GM12878 (cell line): ENCODE results near the gene ITGA3. TPM values are rescaled to one million over a fixed set of nuclear protein-coding genes. Genes with fewer than 3 reads are reported as not detected.

Experiments
- ATAC-seq: fragments of 200-7000 bp; cut with Tn5 transposase; 3 replicates; pipeline ENCODE4 v1.9.1; 2020; ENCODE audit warnings: mild to moderate bottlenecking, moderate library complexity
- BruUV-seq: library from RNA; stranded (reverse); fragments of 400-500 nt; replicated peaks from 2 replicates; lab custom pipeline; 2021; lab: Mats Ljungman, UMichigan
- CTCF ChIA-PET: fragments of 300-600 bp; sonication (Branson Sonifier 250); formaldehyde crosslinking; extraction: SDS; loops from one replicate; lab custom pipeline; 2021; ENCODE audit warnings: inconsistent platforms; lab: Yijun Ruan, JAX
- POLR2A ChIA-PET: fragments of 350-600 bp; formaldehyde crosslinking; extraction: SDS; loops from one replicate; lab custom pipeline; 2021; ENCODE audit warnings: inconsistent platforms; lab: Charles Lee
- RAD21 ChIA-PET: fragments of 300-600 bp; sonication (Branson Sonifier 250); formaldehyde crosslinking; loops from one replicate; lab custom pipeline; 2023; ENCODE audit warnings: antibody characterized with exemption; ENCODE audit not compliant: unreplicated experiment; lab: Charles Lee
- SMC1A ChIA-PET: fragments of 300-600 bp; sonication (Branson Sonifier 250); formaldehyde crosslinking; loops from one replicate; lab custom pipeline; 2023; ENCODE audit not compliant: unreplicated experiment, uncharacterized antibody; lab: Charles Lee
- DNase-seq: peaks from one replicate; pipeline ENCODE4 v3.0.0-alpha.2; 2011; ENCODE audit warnings: low read depth, low spot score
- FAIRE-seq: peaks from 3 replicates; lab custom pipeline; 2011; peaks lifted over from hg19 to GRCh38; lab: Jason Lieb, UNC
- H2AFZ ChIP-seq: 2 replicates; pipeline ENCODE4 v1.6.0; 2011; ENCODE audit warnings: low read depth, low read length, control low read depth; ENCODE audit not compliant: control insufficient read depth
- H3K27ac ChIP-seq: 2 replicates; pipeline ENCODE4 v1.5.1; 2011; ENCODE audit warnings: control low read depth; ENCODE audit not compliant: control insufficient read depth, insufficient read depth
- H3K27me3 ChIP-seq, 2 experiments: replicated peaks in 1 of 2; 2 replicates each; pipeline versions ENCODE4 v1.6.0 to v1.6.1; 2011; ENCODE audit warnings: low read length in 1 of 2; ENCODE audit not compliant: control insufficient read depth in 2 of 2, insufficient read depth in 2 of 2
- H3K36me3 ChIP-seq, 2 experiments: 2 replicates each; pipeline ENCODE4 v1.5.1; 2011; ENCODE audit warnings: low read length in 1 of 2; ENCODE audit not compliant: control insufficient read depth in 2 of 2, insufficient read depth in 2 of 2
- H3K4me1 ChIP-seq: 2 replicates; pipeline ENCODE4 v1.6.1; 2011; ENCODE audit warnings: mild to moderate bottlenecking, low read length, moderate library complexity, mixed read lengths; ENCODE audit not compliant: control insufficient read depth, insufficient read depth
- H3K4me2 ChIP-seq: 2 replicates; pipeline ENCODE4 v1.6.0; 2011; ENCODE audit warnings: control low read depth; ENCODE audit not compliant: control insufficient read depth, insufficient read depth
- H3K4me3 ChIP-seq: fragments of 200-600 bp; sonication (generic); 2 replicates; pipeline ENCODE4 v1.5.1; 2016
- H3K79me2 ChIP-seq: 2 replicates; pipeline ENCODE4 v1.6.0; 2011; ENCODE audit warnings: low read length; ENCODE audit not compliant: control insufficient read depth, insufficient read depth
- H3K9ac ChIP-seq: 2 replicates; pipeline ENCODE4 v1.8.0; 2011; ENCODE audit warnings: low read length, control low read depth, mixed read lengths; ENCODE audit not compliant: control insufficient read depth, insufficient read depth
- H3K9me3 ChIP-seq: replicated peaks from 3 replicates; pipeline ENCODE4 v1.5.1; 2011; ENCODE audit warnings: mild to moderate bottlenecking, low read length; ENCODE audit not compliant: control insufficient read depth, insufficient read depth
- H4K20me1 ChIP-seq: 2 replicates; pipeline ENCODE4 v1.6.0; 2011; ENCODE audit not compliant: control insufficient read depth, insufficient read depth
- BACH1 ChIP-seq: fragments of 450-650 bp; IDR thresholded peaks from 2 replicates; pipeline ENCODE4 v1.6.1; 2017; ENCODE audit warnings: mild to moderate bottlenecking, borderline replicate concordance
- HDAC6 ChIP-seq: fragments of 200-600 bp; sonication (generic); IDR thresholded peaks from one replicate; pipeline ENCODE4 v1.8.0; 2017; ENCODE audit warnings: antibody characterized with exemption; ENCODE audit not compliant: unreplicated experiment
- IKZF1 ChIP-seq: fragments of 450-650 bp; conservative IDR thresholded peaks from 2 replicates; pipeline ENCODE4 v1.6.1; 2017; ENCODE audit warnings: antibody characterized with exemption, mild to moderate bottlenecking
- POLR2AphosphoS5 ChIP-seq: IDR thresholded peaks from 2 replicates; pipeline ENCODE4 v1.6.1; 2011; ENCODE audit warnings: mild to moderate bottlenecking, low read length, inconsistent platforms
- RCOR1 ChIP-seq: conservative IDR thresholded peaks from 2 replicates; pipeline ENCODE4 v1.6.1; 2012; ENCODE audit warnings: low read depth, low read length, improper control_type of control experiment
- RUNX3 ChIP-seq: IDR thresholded peaks from 2 replicates; pipeline ENCODE4 v1.6.1; 2012; ENCODE audit warnings: low read length, inconsistent platforms
- STAT3 ChIP-seq: IDR thresholded peaks from 2 replicates; pipeline ENCODE4 v1.6.1; 2011; ENCODE audit warnings: low read depth, low read length, improper control_type of control experiment
- WGBS: methylation state at CpG from one replicate; pipeline ENCODE4 v1.1.6; 2016; ENCODE audit warnings: low lambda C conversion rate; ENCODE audit not compliant: insufficient replicate concordance, insufficient coverage; ENCODE audit errors: missing lambda C conversion rate; 5-methylcytosine and 5-hydroxymethylcytosine counted together
- in situ Hi-C: fragments of 300-500 bp; cut with MboI; formaldehyde crosslinking; loops from 9 replicates; pipeline ENCODE4 v1.14.3; 2018; ENCODE audit warnings: mixed read lengths
- intact Hi-C: fragments of 100-400 bp; cut with micrococcal nuclease; formaldehyde crosslinking; loops from one replicate; pipeline ENCODE4 v1.14.2; 2022; ENCODE audit not compliant: unreplicated experiment
- polyA plus RNA-seq, 11 experiments: library from polyadenylated mRNA; depleted of rRNA in 4 of 11; unstranded in 6 of 11; stranded (reverse) in 5 of 11; fragments of >200 nt; fragmentation: Nextera tagmentation in 4 of 11; fragmentation: Illumina TruSeq in 1 of 11; extraction: Ambion mirVana in 4 of 11; extraction: Trizol in 1 of 11; gene quantifications; 1 replicate in 1 of 11; 2 replicates in 10 of 11; pipeline versions ENCODE4 v1.2.1 to v1.2.3, GENCODE V29; 2011 to 2016; ENCODE audit warnings: inconsistent platforms in 2 of 11, missing spikeins in 2 of 11, low read depth in 1 of 11
- total RNA-seq, 4 experiments: library from RNA; depleted of rRNA in 3 of 4; stranded (reverse); fragments of >200 nt in 3 of 4; fragmentation: Illumina TruSeq in 1 of 4; extraction: Trizol in 1 of 4; gene quantifications; 2 replicates each; pipeline versions ENCODE4 v1.2.1 to v1.2.3, GENCODE V29; 2013 to 2021
- TF ChIP-seq, protein P1 (sequence below), 3 experiments: IDR thresholded peaks in 2 of 3; conservative IDR thresholded peaks in 1 of 3; 2 replicates each; pipeline ENCODE4 v1.5.1; 2011; ENCODE audit warnings: low read depth in 3 of 3, low read length in 3 of 3, mild to moderate bottlenecking in 3 of 3, control low read depth in 2 of 3, moderate library complexity in 2 of 3, inconsistent platforms in 1 of 3, mixed read lengths in 1 of 3; ENCODE audit not compliant: control insufficient read depth in 2 of 3, insufficient read depth in 1 of 3; ENCODE audit errors: extremely low read depth in 1 of 3
- TF ChIP-seq, protein P2 (sequence below): IDR thresholded peaks from 2 replicates; pipeline ENCODE4 v1.6.1; 2012; ENCODE audit warnings: mild to moderate bottlenecking, low read depth, low read length
- TF ChIP-seq, protein P3 (sequence below): IDR thresholded peaks from 2 replicates; pipeline ENCODE4 v1.6.1; 2012; ENCODE audit warnings: low read depth, low read length, improper control_type of control experiment
- TF ChIP-seq, protein P4 (sequence below): fragments of 450-650 bp; IDR thresholded peaks from 2 replicates; pipeline ENCODE4 v1.6.1; 2016; ENCODE audit warnings: mild to moderate bottlenecking

The ITGA3 gene
- total and polyA plus RNA-seq, 10 of the 15 experiments (the other 5 are each of a cell fraction or from before 2014, with no cell fraction given), result 0.29 to 13.4 (median 6.6) TPM

DNA sequence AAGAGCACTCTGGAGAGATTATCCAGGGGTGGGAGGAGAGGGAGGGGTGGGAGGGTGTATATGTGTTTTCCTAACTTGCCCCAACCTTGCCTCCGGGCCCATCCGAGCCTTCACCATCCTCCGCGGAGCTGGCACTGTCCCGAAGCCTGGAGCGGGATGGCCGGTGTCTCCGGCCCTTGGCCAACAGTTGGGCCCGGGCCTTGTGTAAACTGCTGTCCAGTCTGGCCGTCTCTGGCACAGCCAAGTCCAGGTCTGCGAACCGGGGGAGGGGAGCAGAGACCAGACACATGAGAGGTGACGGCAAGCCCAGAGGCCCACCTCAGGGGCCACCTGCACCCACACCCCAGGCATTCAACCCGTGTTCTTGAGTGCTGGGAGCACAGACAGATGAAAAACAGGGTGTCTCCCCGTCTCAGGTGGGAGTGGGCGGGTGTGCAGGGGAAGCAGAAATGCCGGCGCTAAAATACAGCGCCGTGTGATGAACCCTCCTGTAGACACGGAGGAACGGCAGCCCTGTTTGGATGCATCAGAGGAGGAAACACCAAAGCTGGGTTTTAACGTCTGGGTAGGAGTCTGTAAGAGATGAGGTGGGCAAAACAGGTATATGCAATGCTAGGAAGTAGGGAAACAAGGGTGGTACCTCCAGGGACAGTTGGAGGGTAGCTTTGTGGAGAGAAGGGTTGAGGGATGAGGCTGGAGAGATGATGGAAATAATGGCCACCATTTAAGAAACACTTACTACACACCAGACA, 62.3 kb downstream of the ITGA3 start:
- Histone ChIP-seq H4K20me1 (no peaks in the 10 kb centered on the region), H3K36me3 (no peaks in the 10 kb centered on the region), H3K4me3 (no peak overlapping the region), H3K9me3 (no peaks in the 10 kb centered on the region), H3K79me2 (no peaks in the 10 kb centered on the region), H3K9ac (no peak overlapping the region), H2AFZ (no peak overlapping the region), H3K27me3 (peaks cover 6 to 7% of the 10 kb centered on the region in 2 experiments; a peak in 3 of 4 replicates), H3K4me1 (no peaks in the 10 kb centered on the region), H3K4me2 (no peak overlapping the region), H3K27ac (no peak overlapping the region)
- ATAC-seq, result no peak
- no peak for DNase-seq
- no TSS peak for BruUV-seq
- in situ Hi-C loops, result no loop called here
- no peak for FAIRE-seq
- ChIA-PET CTCF (interaction anchor here (1.3 to 2.2 kb wide), 4 partner anchors 24 to 82 kb away, joined by 3 to 10 read pairs (median 6); no protein-coding TSS in a partner anchor), SMC1A (interaction anchor here (1.3 to 1.9 kb wide), 4 partner anchors 21 to 79 kb away, joined by 3 to 6 read pairs (median 4); no protein-coding TSS in a partner anchor), POLR2A (interaction anchor here (1.1 kb wide), 1 partner anchor 45 kb away, joined by 3 read pairs; no protein-coding TSS in a partner anchor), RAD21 (interaction anchor here (0.6 to 1.5 kb wide), 5 partner anchors 12 to 82 kb away, joined by 3 to 4 read pairs (median 3); partner anchors contain the start of gene SAMD14)
- intact Hi-C loops, result no loop called here
- 70% methylated on average over 21 of the region's 23 CpGs for WGBS
- no peak for TF ChIP-seq STAT3
- no peak for TF ChIP-seq BACH1
- TF ChIP-seq, protein P1, sequence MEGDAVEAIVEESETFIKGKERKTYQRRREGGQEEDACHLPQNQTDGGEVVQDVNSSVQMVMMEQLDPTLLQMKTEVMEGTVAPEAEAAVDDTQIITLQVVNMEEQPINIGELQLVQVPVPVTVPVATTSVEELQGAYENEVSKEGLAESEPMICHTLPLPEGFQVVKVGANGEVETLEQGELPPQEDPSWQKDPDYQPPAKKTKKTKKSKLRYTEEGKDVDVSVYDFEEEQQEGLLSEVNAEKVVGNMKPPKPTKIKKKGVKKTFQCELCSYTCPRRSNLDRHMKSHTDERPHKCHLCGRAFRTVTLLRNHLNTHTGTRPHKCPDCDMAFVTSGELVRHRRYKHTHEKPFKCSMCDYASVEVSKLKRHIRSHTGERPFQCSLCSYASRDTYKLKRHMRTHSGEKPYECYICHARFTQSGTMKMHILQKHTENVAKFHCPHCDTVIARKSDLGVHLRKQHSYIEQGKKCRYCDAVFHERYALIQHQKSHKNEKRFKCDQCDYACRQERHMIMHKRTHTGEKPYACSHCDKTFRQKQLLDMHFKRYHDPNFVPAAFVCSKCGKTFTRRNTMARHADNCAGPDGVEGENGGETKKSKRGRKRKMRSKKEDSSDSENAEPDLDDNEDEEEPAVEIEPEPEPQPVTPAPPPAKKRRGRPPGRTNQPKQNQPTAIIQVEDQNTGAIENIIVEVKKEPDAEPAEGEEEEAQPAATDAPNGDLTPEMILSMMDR (IDR thresholded peaks at IDR 0.05 in 2 of 3, conservative IDR thresholded peaks at IDR 0.05 in 1 of 3; ENCODE audit: control insufficient read depth in 2 of 3, extremely low read depth in 1 of 3, insufficient read depth in 1 of 3, low read depth in 3 of 3, low read length in 3 of 3), result no peak
- TF ChIP-seq RCOR1, result no peak
- TF ChIP-seq, protein P2, sequence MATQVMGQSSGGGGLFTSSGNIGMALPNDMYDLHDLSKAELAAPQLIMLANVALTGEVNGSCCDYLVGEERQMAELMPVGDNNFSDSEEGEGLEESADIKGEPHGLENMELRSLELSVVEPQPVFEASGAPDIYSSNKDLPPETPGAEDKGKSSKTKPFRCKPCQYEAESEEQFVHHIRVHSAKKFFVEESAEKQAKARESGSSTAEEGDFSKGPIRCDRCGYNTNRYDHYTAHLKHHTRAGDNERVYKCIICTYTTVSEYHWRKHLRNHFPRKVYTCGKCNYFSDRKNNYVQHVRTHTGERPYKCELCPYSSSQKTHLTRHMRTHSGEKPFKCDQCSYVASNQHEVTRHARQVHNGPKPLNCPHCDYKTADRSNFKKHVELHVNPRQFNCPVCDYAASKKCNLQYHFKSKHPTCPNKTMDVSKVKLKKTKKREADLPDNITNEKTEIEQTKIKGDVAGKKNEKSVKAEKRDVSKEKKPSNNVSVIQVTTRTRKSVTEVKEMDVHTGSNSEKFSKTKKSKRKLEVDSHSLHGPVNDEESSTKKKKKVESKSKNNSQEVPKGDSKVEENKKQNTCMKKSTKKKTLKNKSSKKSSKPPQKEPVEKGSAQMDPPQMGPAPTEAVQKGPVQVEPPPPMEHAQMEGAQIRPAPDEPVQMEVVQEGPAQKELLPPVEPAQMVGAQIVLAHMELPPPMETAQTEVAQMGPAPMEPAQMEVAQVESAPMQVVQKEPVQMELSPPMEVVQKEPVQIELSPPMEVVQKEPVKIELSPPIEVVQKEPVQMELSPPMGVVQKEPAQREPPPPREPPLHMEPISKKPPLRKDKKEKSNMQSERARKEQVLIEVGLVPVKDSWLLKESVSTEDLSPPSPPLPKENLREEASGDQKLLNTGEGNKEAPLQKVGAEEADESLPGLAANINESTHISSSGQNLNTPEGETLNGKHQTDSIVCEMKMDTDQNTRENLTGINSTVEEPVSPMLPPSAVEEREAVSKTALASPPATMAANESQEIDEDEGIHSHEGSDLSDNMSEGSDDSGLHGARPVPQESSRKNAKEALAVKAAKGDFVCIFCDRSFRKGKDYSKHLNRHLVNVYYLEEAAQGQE, result no peak
- TF ChIP-seq RUNX3, result no peak
- no peak for TF ChIP-seq IKZF1
- TF ChIP-seq HDAC6, result no peak
- TF ChIP-seq, protein P3, sequence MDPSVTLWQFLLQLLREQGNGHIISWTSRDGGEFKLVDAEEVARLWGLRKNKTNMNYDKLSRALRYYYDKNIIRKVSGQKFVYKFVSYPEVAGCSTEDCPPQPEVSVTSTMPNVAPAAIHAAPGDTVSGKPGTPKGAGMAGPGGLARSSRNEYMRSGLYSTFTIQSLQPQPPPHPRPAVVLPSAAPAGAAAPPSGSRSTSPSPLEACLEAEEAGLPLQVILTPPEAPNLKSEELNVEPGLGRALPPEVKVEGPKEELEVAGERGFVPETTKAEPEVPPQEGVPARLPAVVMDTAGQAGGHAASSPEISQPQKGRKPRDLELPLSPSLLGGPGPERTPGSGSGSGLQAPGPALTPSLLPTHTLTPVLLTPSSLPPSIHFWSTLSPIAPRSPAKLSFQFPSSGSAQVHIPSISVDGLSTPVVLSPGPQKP, result no peak
- TF ChIP-seq, protein P4, sequence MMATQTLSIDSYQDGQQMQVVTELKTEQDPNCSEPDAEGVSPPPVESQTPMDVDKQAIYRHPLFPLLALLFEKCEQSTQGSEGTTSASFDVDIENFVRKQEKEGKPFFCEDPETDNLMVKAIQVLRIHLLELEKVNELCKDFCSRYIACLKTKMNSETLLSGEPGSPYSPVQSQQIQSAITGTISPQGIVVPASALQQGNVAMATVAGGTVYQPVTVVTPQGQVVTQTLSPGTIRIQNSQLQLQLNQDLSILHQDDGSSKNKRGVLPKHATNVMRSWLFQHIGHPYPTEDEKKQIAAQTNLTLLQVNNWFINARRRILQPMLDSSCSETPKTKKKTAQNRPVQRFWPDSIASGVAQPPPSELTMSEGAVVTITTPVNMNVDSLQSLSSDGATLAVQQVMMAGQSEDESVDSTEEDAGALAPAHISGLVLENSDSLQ, result no peak
- no peak for TF ChIP-seq POLR2AphosphoS5
